Measurements from ENCODE around the gene ABCA2.

The ABCA2 gene

DNA sequence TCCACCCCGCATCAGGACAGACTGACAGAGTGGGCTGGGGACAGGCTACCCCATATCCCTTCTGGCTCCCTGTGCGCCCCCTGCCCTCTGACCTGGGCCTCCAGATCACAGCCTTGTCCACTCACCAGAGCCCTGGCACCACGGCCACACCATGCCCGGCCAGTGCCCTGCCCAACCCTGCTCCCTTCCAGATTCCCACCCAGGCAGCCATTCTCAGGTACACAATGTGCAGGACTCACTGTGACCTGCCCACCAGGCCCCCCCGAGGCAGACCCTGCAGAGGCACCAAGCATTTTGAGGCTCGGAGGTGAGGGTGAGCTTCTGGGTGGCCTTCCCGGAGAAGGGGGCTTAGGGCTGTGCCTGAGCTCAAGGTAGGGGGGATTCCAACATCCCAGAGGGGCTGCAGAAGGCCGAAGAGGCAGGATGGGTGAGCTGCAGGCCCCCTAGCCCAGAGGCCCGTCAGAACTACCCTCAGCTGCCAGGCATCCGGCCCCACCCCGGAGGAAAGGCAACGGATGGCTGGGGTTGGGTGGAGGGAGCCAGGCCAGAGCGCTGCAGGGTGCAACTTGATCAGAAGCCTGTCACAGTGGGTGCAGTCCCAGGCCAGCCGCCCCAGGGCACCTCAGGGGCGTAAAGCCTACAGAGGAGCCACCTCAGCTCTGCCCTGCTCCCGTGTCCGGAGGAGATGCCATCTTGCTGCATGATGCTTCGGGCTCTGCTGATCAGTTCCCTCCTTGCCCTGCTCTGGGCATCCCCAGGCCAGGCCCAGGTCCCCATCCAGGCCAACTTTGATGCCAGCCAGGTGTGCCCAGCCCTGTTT is 45.6 kb downstream of the ABCA2 start, which contains the start of gene LCNL1:
TSS of gene LCNL1 (plus strand) at position 762 of the 820 bp plus-strand sequence. CDS start 594 bp downstream, outside the sequence.
- no peak for DNase-seq (ENCODE audit: low read depth in 2 of 2, low spot score in 1 of 2)

GRCh38 chr9:136981588-136982231 is 46.3 kb downstream of the ABCA2 start:
- no peak for DNase-seq (ENCODE audit: low read depth in 2 of 2, low spot score in 1 of 2)

GRCh38 chr9:136980669-136981478 is 47.2 kb downstream of the ABCA2 start:
- DNase-seq (ENCODE audit: low read depth in 2 of 2, low spot score in 1 of 2): no peak

GRCh38 chr9:136979769-136980587 is 48.1 kb downstream of the ABCA2 start:
- no peak for DNase-seq (ENCODE audit: low read depth in 2 of 2, low spot score in 1 of 2)

DNA sequence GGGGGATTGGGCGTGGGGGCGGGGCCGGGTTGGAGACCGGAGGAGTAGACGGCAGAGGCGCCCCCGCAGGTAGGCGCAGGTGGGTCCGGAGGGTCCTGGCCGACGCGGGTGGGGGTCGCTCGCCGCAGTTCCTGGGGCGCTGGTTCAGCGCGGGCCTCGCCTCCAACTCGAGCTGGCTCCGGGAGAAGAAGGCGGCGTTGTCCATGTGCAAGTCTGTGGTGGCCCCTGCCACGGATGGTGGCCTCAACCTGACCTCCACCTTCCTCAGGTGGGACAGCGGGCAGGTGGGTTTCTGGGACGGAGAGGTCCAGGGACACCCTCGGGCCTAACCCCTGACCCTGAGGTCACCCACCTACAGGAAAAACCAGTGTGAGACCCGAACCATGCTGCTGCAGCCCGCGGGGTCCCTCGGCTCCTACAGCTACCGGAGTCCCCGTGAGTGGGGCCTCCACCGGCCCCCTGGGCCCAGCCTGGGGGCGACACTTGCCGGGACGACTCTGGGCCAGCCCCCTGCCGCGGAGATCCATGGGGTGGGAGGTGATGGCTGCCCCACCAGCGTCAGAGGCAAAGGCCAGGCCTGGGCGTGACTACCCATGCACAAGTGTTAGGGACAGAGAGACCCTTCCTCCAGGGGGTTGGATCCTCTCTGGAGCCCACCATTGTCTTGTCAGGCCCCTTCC is 49.0 kb downstream of the ABCA2 start:
- DNase-seq (ENCODE audit: low read depth in 2 of 2, low spot score in 1 of 2): no peak

DNA sequence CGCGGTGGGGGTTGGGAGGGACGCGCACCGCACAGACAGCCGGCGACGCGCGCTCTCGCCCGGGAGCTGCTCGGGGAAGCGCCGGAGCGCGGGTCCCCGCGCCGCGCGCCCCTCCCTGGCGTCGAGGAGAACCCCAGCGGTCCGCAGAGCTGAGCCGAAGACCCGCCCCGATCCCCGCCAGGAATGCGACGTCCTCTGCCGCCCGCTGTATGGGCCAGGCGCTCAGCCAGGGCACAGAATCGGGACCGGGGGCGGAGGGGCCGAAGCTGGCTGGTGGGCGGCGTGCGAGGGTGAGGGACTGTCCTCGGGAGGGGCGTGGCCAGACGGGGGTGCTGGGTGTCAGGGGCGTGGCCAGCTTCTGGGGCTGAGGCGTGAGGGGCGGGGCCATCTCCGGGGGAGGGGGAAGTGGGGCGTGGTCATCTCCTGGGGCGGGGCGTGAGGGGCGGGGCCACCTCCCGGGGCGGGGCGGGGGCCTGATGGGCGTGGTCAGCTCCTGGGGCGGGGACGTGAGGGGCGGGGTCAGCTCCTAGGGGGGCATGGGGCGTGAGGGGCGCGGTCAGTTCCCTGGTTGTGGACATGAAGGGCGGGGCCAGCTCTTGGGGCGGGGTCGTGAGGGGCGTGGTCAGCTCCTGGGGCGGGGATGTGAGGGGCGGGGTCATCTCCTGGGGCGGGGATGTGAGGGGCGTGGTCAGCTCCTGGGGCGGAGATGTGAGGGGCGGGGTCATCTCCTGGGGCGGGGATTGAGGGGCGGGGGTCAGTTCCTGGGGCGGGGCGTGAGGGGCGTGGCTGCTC is 49.8 kb downstream of the ABCA2 start:
- DNase-seq (ENCODE audit: low read depth in 2 of 2, low spot score in 1 of 2): peak; percentile 41 to 48

DNA sequence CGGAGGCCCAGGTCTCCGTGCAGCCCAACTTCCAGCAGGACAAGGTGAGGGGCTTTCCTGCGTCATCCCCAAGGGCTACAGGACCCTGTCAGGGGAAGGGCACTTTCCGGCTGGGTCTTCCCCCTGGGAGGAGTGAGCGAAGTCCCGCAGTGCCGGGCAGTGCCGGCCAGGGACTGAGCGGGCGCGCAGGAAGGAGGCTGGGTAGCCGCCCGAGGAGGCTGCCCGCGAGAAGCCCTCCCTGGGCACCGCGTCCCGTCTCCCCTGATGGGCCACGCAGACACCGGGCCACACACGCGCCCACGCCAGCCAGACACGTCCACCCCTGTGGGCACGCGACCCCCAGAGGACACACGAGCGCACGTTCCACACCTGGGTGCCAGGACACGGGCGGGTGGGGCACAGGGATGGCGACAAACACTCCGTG is 50.4 kb downstream of the ABCA2 start:
- DNase-seq (ENCODE audit: low read depth in 2 of 2, low spot score in 1 of 2): no peak

GRCh38 chr9:136977223-136977622 is 50.8 kb downstream of the ABCA2 start, which contains the start of gene PTGDS:
PTGDS (plus strand) TSS chr9:136977504; CDS start chr9:136977579, 75 bp downstream.
- no peak for DNase-seq (ENCODE audit: low read depth in 2 of 2, low spot score in 1 of 2)

DNA sequence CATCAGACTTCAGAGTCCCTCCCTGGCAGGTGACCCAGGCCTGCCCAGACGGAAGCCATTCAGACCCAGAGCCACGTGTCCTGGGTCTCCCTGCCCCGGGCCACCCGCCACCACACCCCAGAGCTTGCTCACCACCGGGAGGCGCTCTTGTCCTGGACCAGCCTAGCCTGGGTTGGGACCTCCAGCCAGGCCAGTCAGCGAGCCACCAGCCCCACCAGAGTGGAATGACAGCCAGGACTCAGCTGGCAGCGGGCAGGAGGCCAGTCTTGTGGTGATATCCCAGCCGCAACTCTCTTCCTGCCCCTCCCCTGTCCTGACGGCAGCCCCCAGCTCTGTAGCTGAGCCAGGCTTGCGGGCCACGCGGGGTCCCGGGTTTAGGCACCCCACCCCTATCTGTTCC is 52.4 kb downstream of the ABCA2 start:
- DNase-seq (ENCODE audit: low read depth in 2 of 2, low spot score in 1 of 2): no peak

- DNase-seq (ENCODE audit: low read depth in 2 of 2, low spot score in 1 of 2): no peak
Observed at GRCh38 chr9:136974817-136975535, 53.1 kb downstream of the ABCA2 start.

DNA sequence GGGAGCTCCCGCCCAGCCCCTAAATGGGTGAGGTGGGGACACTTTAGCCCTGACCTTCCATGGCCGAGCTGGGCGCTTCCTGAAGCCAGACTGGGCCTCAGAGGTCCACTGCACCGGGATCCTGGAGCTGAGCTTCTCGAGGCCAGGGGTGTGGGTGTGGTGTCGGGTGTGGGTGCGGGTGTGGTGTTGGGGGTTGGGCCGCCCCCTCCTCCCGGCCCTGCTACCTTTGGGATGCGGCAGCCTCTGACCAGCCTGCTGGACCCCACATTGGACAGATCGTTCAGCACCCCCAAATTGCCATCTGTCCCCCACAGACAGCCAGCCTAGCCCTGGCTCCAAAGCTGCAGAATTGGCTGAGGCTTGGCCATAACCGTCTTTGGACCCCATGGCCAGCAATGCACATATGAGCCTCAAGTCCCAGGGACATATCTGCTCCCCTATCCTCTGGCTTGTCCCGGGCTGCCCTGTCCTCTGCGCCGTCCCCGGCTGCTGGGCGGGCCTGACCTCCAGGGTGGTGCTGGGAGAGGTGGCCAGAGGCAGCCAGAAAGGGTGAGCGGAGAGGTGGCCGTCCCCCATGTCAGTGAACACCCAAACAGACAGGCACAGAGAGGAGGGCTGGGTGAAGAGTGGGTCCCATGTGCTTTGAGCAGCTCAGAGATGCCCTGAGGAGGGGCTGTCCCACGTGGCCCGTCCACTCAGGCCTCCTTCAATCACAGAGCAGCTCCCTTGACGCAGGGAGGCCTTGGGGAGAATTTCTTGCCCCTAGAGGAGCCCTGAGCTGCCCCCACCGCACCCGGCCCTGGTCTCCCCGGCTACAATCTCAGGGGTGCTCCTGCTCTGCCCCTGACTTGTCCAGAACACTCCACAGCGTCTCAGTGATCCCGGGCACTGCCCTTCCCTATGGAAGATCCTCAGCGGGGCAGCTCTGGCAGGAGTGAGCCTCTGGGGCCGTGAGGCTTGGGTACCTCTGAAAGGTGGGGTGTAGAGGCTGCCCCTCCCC is 54.1 kb downstream of the ABCA2 start:
- no peak for DNase-seq (ENCODE audit: low read depth in 2 of 2, low spot score in 1 of 2)

- DNase-seq (ENCODE audit: low read depth in 2 of 2, low spot score in 1 of 2): no peak
Observed at GRCh38 chr9:136972743-136973142, 55.3 kb downstream of the ABCA2 start.

DNA sequence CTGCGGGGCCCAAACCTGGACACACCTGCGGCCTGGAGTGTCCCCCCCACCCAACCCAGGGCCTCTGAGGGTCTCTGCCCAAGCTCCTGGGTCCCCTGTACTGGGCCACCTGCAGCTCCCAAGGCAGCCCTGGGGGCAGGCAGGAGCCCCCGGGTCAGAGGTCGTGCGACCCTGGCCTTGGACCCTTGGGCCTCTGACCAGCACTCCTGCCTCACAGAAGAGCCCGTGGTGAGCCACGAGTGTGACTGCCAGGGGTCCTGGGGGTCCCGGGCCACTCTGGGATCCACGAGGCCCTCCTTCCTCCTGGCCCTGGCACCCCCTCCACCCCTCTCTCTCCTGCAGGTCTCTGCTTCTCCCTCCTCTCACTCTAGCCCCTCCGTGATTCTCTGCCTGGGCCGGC is 55.7 kb downstream of the ABCA2 start:
- no peak for DNase-seq (ENCODE audit: low read depth in 2 of 2, low spot score in 1 of 2)

DNA sequence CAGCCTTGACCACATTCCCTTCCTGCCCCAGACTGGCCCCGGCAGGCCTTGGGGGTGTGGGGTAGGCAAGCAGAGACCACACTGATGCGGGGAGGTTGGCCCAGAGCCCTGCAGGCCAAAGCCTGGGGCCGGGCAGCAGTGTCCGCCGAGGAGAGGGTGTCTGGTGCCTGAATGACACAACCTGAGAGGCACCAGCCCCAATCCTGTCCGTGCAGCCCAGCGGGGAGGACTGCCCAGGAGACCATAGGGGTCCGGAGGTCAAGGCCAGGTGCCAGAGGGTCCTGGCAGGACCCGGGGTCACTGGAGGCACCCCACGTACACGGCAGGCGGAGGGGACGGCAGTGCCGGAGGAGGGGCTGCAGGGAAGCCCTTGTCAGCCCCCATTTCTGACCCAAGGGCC is 56.3 kb downstream of the ABCA2 start:
- no peak for DNase-seq (ENCODE audit: low read depth in 2 of 2, low spot score in 1 of 2)

- DNase-seq (ENCODE audit: low read depth in 2 of 2, low spot score in 1 of 2): no peak
Observed at GRCh38 chr9:136970361-136970760, 57.7 kb downstream of the ABCA2 start.

- no peak for DNase-seq (ENCODE audit: low read depth in 2 of 2, low spot score in 1 of 2)
Observed at GRCh38 chr9:136969774-136970173, 58.3 kb downstream of the ABCA2 start.

DNA sequence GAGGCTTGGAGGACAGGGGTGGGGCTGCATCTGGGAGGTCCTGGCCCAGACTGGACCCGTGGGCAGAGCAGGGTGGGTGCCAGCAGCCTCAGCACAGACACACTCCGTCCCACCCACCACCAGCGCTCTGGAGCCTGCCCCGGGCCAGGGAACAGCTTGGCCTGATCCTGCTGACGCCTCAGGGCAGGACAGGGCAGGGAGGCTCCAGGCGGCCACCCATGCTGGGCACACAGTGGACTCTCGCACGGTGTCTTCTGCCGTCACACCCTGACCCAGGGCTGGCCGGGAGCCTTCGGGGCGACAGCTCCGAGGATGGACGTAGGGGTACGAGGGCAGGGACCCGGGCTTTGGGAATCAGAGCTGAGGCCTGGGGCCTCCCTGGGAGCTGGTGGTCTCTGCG is 58.9 kb downstream of the ABCA2 start:
- no peak for DNase-seq (ENCODE audit: low read depth in 2 of 2, low spot score in 1 of 2)
